Endodermal cell (in vitro differentiated cells): ENCODE results near the gene MELTF. TPM values are rescaled to one million over a fixed set of nuclear protein-coding genes. Genes with fewer than 3 reads are reported as not detected.

Experiments used
- DNase-seq: peaks from one replicate; pipeline ENCODE4 v3.0.0-alpha.2; 2017
- H3K27ac ChIP-seq: 2 replicates; pipeline ENCODE4 v1.5.1; 2013; ENCODE audit warnings: mild to moderate bottlenecking, low read depth, low read length, moderate library complexity
- H3K27me3 ChIP-seq: 2 replicates; pipeline ENCODE4 v1.6.1; 2013; ENCODE audit warnings: mild to moderate bottlenecking, low read length, moderate library complexity; ENCODE audit not compliant: insufficient read depth, control insufficient read depth, poor library complexity, severe bottlenecking
- H3K36me3 ChIP-seq: 2 replicates; pipeline ENCODE4 v1.7.0; 2013; ENCODE audit warnings: mild to moderate bottlenecking, low read length, moderate library complexity; ENCODE audit not compliant: control insufficient read depth, insufficient read depth
- H3K4me1 ChIP-seq: one replicate; pipeline ENCODE4 v1.7.0; 2013; ENCODE audit warnings: low read length; ENCODE audit not compliant: control insufficient read depth, insufficient read depth
- H3K4me3 ChIP-seq: 2 replicates; pipeline ENCODE4 v1.5.1; 2013; ENCODE audit warnings: mild to moderate bottlenecking, low read length, moderate library complexity
- H3K9ac ChIP-seq: 2 replicates; pipeline ENCODE4 v1.6.1; 2013; ENCODE audit warnings: mild to moderate bottlenecking, low read length, moderate library complexity; ENCODE audit not compliant: poor library complexity, severe bottlenecking; ENCODE audit errors: extremely low read depth
- H3K9me3 ChIP-seq: 2 replicates; pipeline ENCODE4 v1.6.1; 2013; ENCODE audit warnings: mild to moderate bottlenecking, low read length, moderate library complexity; ENCODE audit not compliant: control insufficient read depth
- H3K27ac Mint-ChIP-seq: 2 replicates; pipeline ENCODE4 v1.8.0; 2020; ENCODE audit warnings: mixed read lengths
- H3K27me3 Mint-ChIP-seq: 2 replicates; pipeline ENCODE4 v1.8.0; 2021; ENCODE audit warnings: mild to moderate bottlenecking, mixed read lengths; ENCODE audit not compliant: insufficient read depth
- H3K36me3 Mint-ChIP-seq: 2 replicates; pipeline ENCODE4 v1.8.0; 2020; ENCODE audit warnings: low read depth, mixed read lengths
- H3K4me1 Mint-ChIP-seq: 2 replicates; pipeline ENCODE4 v1.8.0; 2020; ENCODE audit warnings: mixed read lengths
- H3K4me3 Mint-ChIP-seq: 2 replicates; pipeline ENCODE4 v1.8.0; 2020; ENCODE audit warnings: mild to moderate bottlenecking, moderate library complexity, mixed read lengths
- H3K9me3 Mint-ChIP-seq: 2 replicates; pipeline ENCODE4 v1.8.0; 2020; ENCODE audit warnings: mild to moderate bottlenecking, mixed read lengths
- WGBS, 2 experiments: methylation state at CpG; one replicate each; pipeline versions ENCODE4 v1.1.5 to v1.1.7; 2013; ENCODE audit warnings: missing lambda C conversion rate in 2 of 2, mixed read lengths in 1 of 2; ENCODE audit not compliant: insufficient coverage in 1 of 2, insufficient read length in 1 of 2; 5-methylcytosine and 5-hydroxymethylcytosine counted together
- total RNA-seq, 2 donors: library from RNA; stranded (reverse); fragmentation: NEBNext Ultra II Directional in 1 of 2; extraction: Animal tissue kit (Norgen Biotek cat#: 25700) in 1 of 2; gene quantifications; 2 replicates in 1 of 2; 3 replicates in 1 of 2; pipeline ENCODE4 v1.2.1, GENCODE V29; 2021
- TF ChIP-seq, protein P1 (sequence below): fragments of 200-600 bp; sonication (generic); conservative IDR thresholded peaks from 2 replicates; pipeline ENCODE4 v1.5.0; 2021; ENCODE audit warnings: antibody characterized with exemption, mild to moderate bottlenecking

MELTF gene
- total RNA-seq, 2 donors from 2014 or later, result 11.3 to 15.1 TPM

DNA sequence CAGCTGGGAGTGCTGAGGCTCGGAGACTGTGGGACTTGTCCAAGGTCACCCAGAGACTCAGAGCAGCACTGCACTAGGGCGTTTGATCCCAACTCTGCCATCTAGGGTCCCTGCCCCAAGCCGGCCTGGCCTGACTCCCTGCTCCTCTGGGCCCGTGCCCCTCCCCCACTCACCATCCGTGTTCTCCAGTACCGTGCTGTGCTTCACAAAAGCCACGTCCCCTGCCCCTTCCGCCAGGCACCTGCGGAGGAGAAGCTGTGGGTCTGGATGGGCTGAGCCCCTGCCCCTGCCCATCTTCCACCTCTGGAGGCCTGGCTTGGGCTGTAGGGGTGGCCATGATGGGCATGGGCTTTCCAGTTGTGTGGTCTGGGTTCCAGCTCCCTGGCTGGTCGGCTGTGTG is 8.4 kb downstream of the MELTF start:
- no peaks in the 10 kb centered on the region for H3K9me3 ChIP-seq
- no peak overlapping the region for H3K27ac Mint-ChIP-seq
- peak; percentile 74 for DNase-seq
- H3K36me3 ChIP-seq, result no peaks in the 10 kb centered on the region
- H3K27me3 ChIP-seq, result no peaks in the 10 kb centered on the region
- H3K4me3 Mint-ChIP-seq, result no peak overlapping the region
- H3K4me3 ChIP-seq, result no peak overlapping the region
- H3K4me1 Mint-ChIP-seq, result peaks cover 17% of the 10 kb centered on the region
- H3K4me1 ChIP-seq, result no peaks in the 10 kb centered on the region
- H3K36me3 Mint-ChIP-seq, result peaks cover 5% of the 10 kb centered on the region
- H3K27ac ChIP-seq, result no peak overlapping the region
- no peaks in the 10 kb centered on the region for H3K9me3 Mint-ChIP-seq
- WGBS, 2 experiments, result 61 to 73% methylated on average over 7 to 10 of the region's 10 CpGs
- TF ChIP-seq, protein P1, sequence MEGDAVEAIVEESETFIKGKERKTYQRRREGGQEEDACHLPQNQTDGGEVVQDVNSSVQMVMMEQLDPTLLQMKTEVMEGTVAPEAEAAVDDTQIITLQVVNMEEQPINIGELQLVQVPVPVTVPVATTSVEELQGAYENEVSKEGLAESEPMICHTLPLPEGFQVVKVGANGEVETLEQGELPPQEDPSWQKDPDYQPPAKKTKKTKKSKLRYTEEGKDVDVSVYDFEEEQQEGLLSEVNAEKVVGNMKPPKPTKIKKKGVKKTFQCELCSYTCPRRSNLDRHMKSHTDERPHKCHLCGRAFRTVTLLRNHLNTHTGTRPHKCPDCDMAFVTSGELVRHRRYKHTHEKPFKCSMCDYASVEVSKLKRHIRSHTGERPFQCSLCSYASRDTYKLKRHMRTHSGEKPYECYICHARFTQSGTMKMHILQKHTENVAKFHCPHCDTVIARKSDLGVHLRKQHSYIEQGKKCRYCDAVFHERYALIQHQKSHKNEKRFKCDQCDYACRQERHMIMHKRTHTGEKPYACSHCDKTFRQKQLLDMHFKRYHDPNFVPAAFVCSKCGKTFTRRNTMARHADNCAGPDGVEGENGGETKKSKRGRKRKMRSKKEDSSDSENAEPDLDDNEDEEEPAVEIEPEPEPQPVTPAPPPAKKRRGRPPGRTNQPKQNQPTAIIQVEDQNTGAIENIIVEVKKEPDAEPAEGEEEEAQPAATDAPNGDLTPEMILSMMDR, result no peak
- no peak overlapping the region for H3K9ac ChIP-seq
- peaks cover 13% of the 10 kb centered on the region for H3K27me3 Mint-ChIP-seq

DNA sequence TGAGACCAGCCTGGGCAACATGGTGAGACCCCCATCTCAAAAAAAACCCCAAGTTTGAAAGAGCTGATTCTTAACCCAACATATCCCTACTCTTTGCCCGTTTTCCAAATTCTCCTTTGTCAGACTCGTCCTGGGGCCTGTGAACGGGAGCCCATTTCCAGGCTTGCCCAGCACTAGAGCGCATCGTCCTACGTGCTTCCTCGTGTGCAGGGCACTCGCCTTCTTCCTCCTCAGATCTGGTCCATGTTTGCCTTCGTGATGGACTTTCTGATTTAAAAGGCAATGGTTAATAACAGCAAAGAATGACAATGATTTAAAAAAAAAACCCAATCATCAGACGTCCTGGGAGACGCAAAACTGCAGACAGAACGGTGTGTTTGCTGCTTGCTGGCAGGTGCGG is 10.1 kb downstream of the MELTF start:
- TF ChIP-seq, protein P1, result no peak
- H3K4me1 ChIP-seq, result no peaks in the 10 kb centered on the region
- H3K9ac ChIP-seq, result no peak overlapping the region
- no peak overlapping the region for H3K4me3 ChIP-seq
- no peaks in the 10 kb centered on the region for H3K9me3 ChIP-seq
- Mint-ChIP-seq H3K4me3 (no peak overlapping the region), H3K27me3 (peaks cover 3% of the 10 kb centered on the region), H3K9me3 (no peaks in the 10 kb centered on the region), H3K4me1 (peaks cover 17% of the 10 kb centered on the region), H3K27ac (no peak overlapping the region), H3K36me3 (no peaks in the 10 kb centered on the region)
- no peak for DNase-seq
- 94% methylated on average over 12 to 13 of the region's 13 CpGs for WGBS, 2 experiments
- H3K36me3 ChIP-seq, result no peaks in the 10 kb centered on the region
- H3K27ac ChIP-seq, result no peak overlapping the region
- no peaks in the 10 kb centered on the region for H3K27me3 ChIP-seq

DNA sequence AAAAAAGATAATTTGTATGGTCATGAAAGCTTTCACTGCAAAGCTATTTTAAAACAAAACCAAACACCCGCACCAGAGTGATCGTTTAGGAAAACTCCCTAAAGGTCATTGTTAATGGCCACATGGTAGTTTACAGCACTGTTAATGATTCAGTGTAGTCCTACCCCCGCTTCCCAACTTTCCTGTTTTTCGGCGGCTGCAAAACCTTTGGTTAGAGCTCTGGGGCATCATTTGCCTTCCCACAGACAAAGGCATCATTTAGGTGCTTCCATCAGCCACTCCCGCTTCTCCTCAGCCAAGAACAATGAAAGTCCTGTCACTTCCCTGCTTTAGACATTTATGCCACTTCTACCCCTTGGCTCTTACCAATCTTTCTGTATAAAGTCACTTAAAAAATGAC is 10.6 kb downstream of the MELTF start:
- peaks cover 5% of the 10 kb centered on the region for H3K27me3 Mint-ChIP-seq
- H3K36me3 Mint-ChIP-seq, result no peaks in the 10 kb centered on the region
- H3K9me3 Mint-ChIP-seq, result no peaks in the 10 kb centered on the region
- Histone ChIP-seq H3K36me3 (no peaks in the 10 kb centered on the region), H3K4me3 (no peak overlapping the region), H3K9ac (no peak overlapping the region), H3K27me3 (no peaks in the 10 kb centered on the region), H3K9me3 (no peaks in the 10 kb centered on the region), H3K27ac (no peak overlapping the region), H3K4me1 (no peaks in the 10 kb centered on the region)
- WGBS, 2 experiments, result 89% methylated on average over 6 of the region's 6 CpGs
- H3K4me1 Mint-ChIP-seq, result peaks cover 17% of the 10 kb centered on the region
- no peak overlapping the region for H3K4me3 Mint-ChIP-seq
- H3K27ac Mint-ChIP-seq, result no peak overlapping the region
- DNase-seq, result no peak
- TF ChIP-seq, protein P1, result no peak
